A549 treated with GW870086 at 1 μM for 4 hours (cell line): ENCODE data around the gene PIGZ. TPM values are rescaled to one million over a fixed set of nuclear protein-coding genes. Genes with fewer than 3 reads are reported as not detected.

ENCODE experiments used
- total RNA-seq: library from RNA; stranded (reverse); fragments of 200-300 nt; extraction: Qiagen RNA extraction; gene quantifications from 5 replicates; pipeline ENCODE4 v1.2.3, GENCODE V29; 2022; ENCODE audit warnings: low read depth

The PIGZ gene
- 0.82 to 1.7 TPM (median 1.7 TPM) in 5 replicates for total RNA-seq

GRCh38 chr3:196968233-196969133, at the start of gene PIGZ:
TSS of gene PIGZ (minus strand) at chr3:196968833. CDS start at chr3:196952031, 16,802 bp downstream.

DNA sequence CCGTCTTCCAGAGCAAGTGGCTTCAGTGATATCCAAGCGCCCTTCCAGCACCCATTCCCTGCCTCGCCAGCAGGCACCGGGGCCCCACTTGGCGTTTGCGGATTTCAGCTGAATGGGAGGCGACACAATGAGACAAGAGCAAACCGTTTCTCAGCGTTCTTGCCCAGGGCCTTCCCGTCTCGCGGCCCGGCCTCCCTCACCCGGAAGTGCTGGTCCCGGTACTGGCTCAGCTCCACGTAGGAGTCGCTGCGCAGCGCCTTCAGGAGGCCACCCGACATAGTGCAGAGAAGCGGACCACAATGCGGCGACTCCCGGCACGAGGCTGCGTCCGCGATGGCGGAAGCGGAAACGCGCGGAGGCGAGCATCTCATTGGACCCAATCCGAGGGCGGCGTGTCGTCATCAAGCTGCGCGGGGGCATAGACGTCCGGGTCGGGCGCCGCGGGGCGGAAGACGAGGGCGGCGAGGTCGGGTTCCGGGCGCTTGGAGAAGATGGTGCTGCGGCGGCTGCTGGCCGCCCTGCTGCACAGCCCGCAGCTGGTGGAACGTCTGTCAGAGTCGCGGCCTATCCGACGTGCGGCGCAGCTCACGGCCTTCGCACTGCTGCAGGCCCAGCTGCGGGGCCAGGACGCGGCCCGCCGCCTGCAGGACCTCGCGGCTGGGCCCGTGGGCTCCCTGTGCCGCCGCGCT, 26.3 kb downstream of the PIGZ start, which contains the start of gene NCBP2:
NCBP2 (minus strand) TSS at position 303 of the 689 bp plus-strand sequence; CDS start at position 278, 25 bp downstream.

Other genes with a start within 250 kb of the PIGZ start
- 30.0 to 55.4 TPM (median 41.2 TPM) in 5 replicates for gene PAK2, start 229.0 kb downstream of the PIGZ start, total RNA-seq
- gene SENP5, start 100.9 kb downstream of the PIGZ start, total RNA-seq, result 4.7 to 7.6 TPM (median 6.5 TPM) in 5 replicates
- 40.8 to 47.0 TPM (median 46.2 TPM) in 5 replicates for gene NCBP2, start 26.3 kb downstream of the PIGZ start, total RNA-seq
- 52.2 to 72.0 TPM (median 61.8 TPM) in 5 replicates for gene MELTF, start 61.0 kb upstream of the PIGZ start, total RNA-seq